Effector memory CD8-positive, alpha-beta T cell (primary cell): ENCODE results near the gene PTPRT.

Experiments
- ATAC-seq: fragments of 150-1000 bp; cut with Tn5 transposase; replicated peaks from 2 replicates; pipeline ENCODE4 v1.10.0; 2021; ENCODE audit warnings: mild to moderate bottlenecking, moderate library complexity
- DNase-seq, 3 experiments: peaks; one replicate each; pipeline ENCODE4 v3.0.0; 2021
- H3K27ac Mint-ChIP-seq, 2 donors: one replicate each; pipeline ENCODE4 v1.8.0; 2022; ENCODE audit warnings: mild to moderate bottlenecking in 2 of 2, mixed read lengths in 2 of 2, moderate library complexity in 2 of 2
- H3K27me3 Mint-ChIP-seq, 2 donors: one replicate each; pipeline ENCODE4 v1.8.0; 2022; ENCODE audit warnings: mixed read lengths in 2 of 2
- H3K36me3 Mint-ChIP-seq: one replicate; pipeline ENCODE4 v1.8.0; 2022; ENCODE audit warnings: mild to moderate bottlenecking, moderate library complexity, mixed read lengths; ENCODE audit not compliant: insufficient read depth
- H3K4me1 Mint-ChIP-seq, 2 donors: one replicate each; pipeline ENCODE4 v1.8.0; 2022; ENCODE audit warnings: low read depth in 2 of 2, mixed read lengths in 2 of 2
- H3K4me3 Mint-ChIP-seq, 2 donors: one replicate each; pipeline ENCODE4 v1.8.0; 2022; ENCODE audit warnings: mild to moderate bottlenecking in 2 of 2, mixed read lengths in 2 of 2, moderate library complexity in 2 of 2
- H3K9me3 Mint-ChIP-seq, 2 donors: one replicate each; pipeline ENCODE4 v1.8.0; 2022; ENCODE audit warnings: mixed read lengths in 2 of 2

Gene PTPRT

GRCh38 chr20:42985628-42986027, 204.1 kb downstream of the PTPRT start:
- Mint-ChIP-seq H3K4me3 (no peak overlapping the region), H3K27ac (no peak overlapping the region), H3K27me3 (no peaks in the 10 kb centered on the region), H3K4me1 (no peaks in the 10 kb centered on the region), H3K36me3 (no peaks in the 10 kb centered on the region), H3K9me3 (peaks cover 11 to 16% of the 10 kb centered on the region in 2 donors)
- no peak for ATAC-seq
- no peak for DNase-seq

GRCh38 chr20:42982218-42982617, 207.5 kb downstream of the PTPRT start:
- Mint-ChIP-seq H3K4me3 (no peak overlapping the region), H3K36me3 (no peaks in the 10 kb centered on the region), H3K4me1 (no peaks in the 10 kb centered on the region), H3K9me3 (peaks cover 6 to 14% of the 10 kb centered on the region in 2 donors), H3K27ac (no peak overlapping the region), H3K27me3 (no peaks in the 10 kb centered on the region)
- no peak for ATAC-seq
- DNase-seq: no peak

GRCh38 chr20:42981253-42981652, 208.5 kb downstream of the PTPRT start:
- Mint-ChIP-seq H3K4me1 (no peaks in the 10 kb centered on the region), H3K36me3 (no peaks in the 10 kb centered on the region), H3K9me3 (peaks cover 6 to 14% of the 10 kb centered on the region in 2 donors), H3K27me3 (no peaks in the 10 kb centered on the region), H3K4me3 (no peak overlapping the region), H3K27ac (no peak overlapping the region)
- DNase-seq (no peak), ATAC-seq (no peak)

GRCh38 chr20:42979720-42980119, 210.0 kb downstream of the PTPRT start:
- H3K27ac Mint-ChIP-seq: no peak overlapping the region

GRCh38 chr20:42978184-42978974, 211.3 kb downstream of the PTPRT start:
- H3K27ac Mint-ChIP-seq: no peak overlapping the region
- ATAC-seq (no peak), DNase-seq (no peak)
- H3K4me3 Mint-ChIP-seq: no peak overlapping the region
- H3K4me1 Mint-ChIP-seq: no peaks in the 10 kb centered on the region
- H3K27me3 Mint-ChIP-seq: no peaks in the 10 kb centered on the region
- H3K9me3 Mint-ChIP-seq: peaks cover 0 to 3% of the 10 kb centered on the region in 2 donors
- no peaks in the 10 kb centered on the region for H3K36me3 Mint-ChIP-seq

More at GRCh38 chr20:42979720-42980119, 210.0 kb downstream of the PTPRT start:
- H3K27me3 Mint-ChIP-seq: no peaks in the 10 kb centered on the region
- peaks cover 4 to 11% of the 10 kb centered on the region in 2 donors for H3K9me3 Mint-ChIP-seq
- no peaks in the 10 kb centered on the region for H3K36me3 Mint-ChIP-seq
- H3K4me1 Mint-ChIP-seq: no peaks in the 10 kb centered on the region
- DNase-seq: no peak
- H3K4me3 Mint-ChIP-seq: no peak overlapping the region
- no peak for ATAC-seq

- Mint-ChIP-seq H3K27ac (no peak overlapping the region), H3K9me3 (peaks cover 0 to 6% of the 10 kb centered on the region in 2 donors), H3K36me3 (no peaks in the 10 kb centered on the region), H3K27me3 (no peaks in the 10 kb centered on the region), H3K4me1 (no peaks in the 10 kb centered on the region), H3K4me3 (no peak overlapping the region)
- DNase-seq (no peak), ATAC-seq (no peak)
Observed at GRCh38 chr20:42975974-42976373, 213.7 kb downstream of the PTPRT start.

- H3K4me3 Mint-ChIP-seq: no peak overlapping the region
- no peaks in the 10 kb centered on the region for H3K4me1 Mint-ChIP-seq
- DNase-seq (no peak), ATAC-seq (no peak)
- H3K27me3 Mint-ChIP-seq: no peaks in the 10 kb centered on the region
- no peak overlapping the region for H3K27ac Mint-ChIP-seq
- H3K9me3 Mint-ChIP-seq: peaks cover 0 to 6% of the 10 kb centered on the region in 2 donors
- no peaks in the 10 kb centered on the region for H3K36me3 Mint-ChIP-seq
Observed at GRCh38 chr20:42974347-42974746, 215.4 kb downstream of the PTPRT start.

- Mint-ChIP-seq H3K36me3 (no peaks in the 10 kb centered on the region), H3K4me1 (no peaks in the 10 kb centered on the region), H3K27ac (no peak overlapping the region), H3K4me3 (no peak overlapping the region), H3K27me3 (no peaks in the 10 kb centered on the region), H3K9me3 (peaks cover 6 to 14% of the 10 kb centered on the region in 2 donors)
- no peak for ATAC-seq
- DNase-seq: no peak
Observed at GRCh38 chr20:42972591-42972990, 217.1 kb downstream of the PTPRT start.

GRCh38 chr20:42968746-42969145, 221.0 kb downstream of the PTPRT start:
- Mint-ChIP-seq H3K27ac (peak overlapping the region in 1 of 2 donors; percentile 44), H3K36me3 (no peaks in the 10 kb centered on the region), H3K4me1 (no peaks in the 10 kb centered on the region), H3K4me3 (no peak overlapping the region), H3K9me3 (peaks cover 3 to 14% of the 10 kb centered on the region in 2 donors), H3K27me3 (no peaks in the 10 kb centered on the region)
- DNase-seq: no peak
- no peak for ATAC-seq

- peaks cover 0 to 11% of the 10 kb centered on the region in 2 donors for H3K9me3 Mint-ChIP-seq
- H3K27me3 Mint-ChIP-seq: no peaks in the 10 kb centered on the region
- DNase-seq (no peak), ATAC-seq (no peak)
- no peaks in the 10 kb centered on the region for H3K36me3 Mint-ChIP-seq
- no peak overlapping the region for H3K27ac Mint-ChIP-seq
- no peaks in the 10 kb centered on the region for H3K4me1 Mint-ChIP-seq
- H3K4me3 Mint-ChIP-seq: no peak overlapping the region
Observed at GRCh38 chr20:42963796-42964195, 225.9 kb downstream of the PTPRT start.

- no peaks in the 10 kb centered on the region for H3K36me3 Mint-ChIP-seq
Observed at GRCh38 chr20:42961771-42962170, 227.9 kb downstream of the PTPRT start.

GRCh38 chr20:42959996-42960395, 229.7 kb downstream of the PTPRT start:
- Mint-ChIP-seq H3K4me1 (no peaks in the 10 kb centered on the region), H3K36me3 (no peaks in the 10 kb centered on the region), H3K27me3 (no peaks in the 10 kb centered on the region), H3K27ac (no peak overlapping the region), H3K4me3 (no peak overlapping the region), H3K9me3 (no peaks in the 10 kb centered on the region)
- DNase-seq (no peak), ATAC-seq (no peak)

More at GRCh38 chr20:42961771-42962170, 227.9 kb downstream of the PTPRT start:
- no peaks in the 10 kb centered on the region for H3K4me1 Mint-ChIP-seq
- no peak for DNase-seq
- H3K27ac Mint-ChIP-seq: no peak overlapping the region
- H3K4me3 Mint-ChIP-seq: no peak overlapping the region
- no peaks in the 10 kb centered on the region for H3K9me3 Mint-ChIP-seq
- no peak for ATAC-seq
- no peaks in the 10 kb centered on the region for H3K27me3 Mint-ChIP-seq

- ATAC-seq (no peak), DNase-seq (no peak)
- no peaks in the 10 kb centered on the region for H3K9me3 Mint-ChIP-seq
- H3K4me3 Mint-ChIP-seq: no peak overlapping the region
- H3K27me3 Mint-ChIP-seq: no peaks in the 10 kb centered on the region
- no peaks in the 10 kb centered on the region for H3K36me3 Mint-ChIP-seq
- H3K4me1 Mint-ChIP-seq: no peaks in the 10 kb centered on the region
- H3K27ac Mint-ChIP-seq: no peak overlapping the region
Observed at GRCh38 chr20:42958367-42959069, 231.2 kb downstream of the PTPRT start.

GRCh38 chr20:42957704-42958095, 232.0 kb downstream of the PTPRT start:
- Mint-ChIP-seq H3K4me1 (no peaks in the 10 kb centered on the region), H3K4me3 (no peak overlapping the region), H3K27ac (no peak overlapping the region), H3K9me3 (no peaks in the 10 kb centered on the region), H3K27me3 (no peaks in the 10 kb centered on the region), H3K36me3 (no peaks in the 10 kb centered on the region)
- ATAC-seq: no peak
- no peak for DNase-seq
